Measurements from ENCODE around the gene TNFSF13B. TPM values are rescaled to one million over a fixed set of nuclear protein-coding genes. Genes with fewer than 3 reads are reported as not detected.
"Not testable (repeated sequence)": the region's sequence is repeated elsewhere in the genome, so short reads cannot be mapped to it uniquely, and the experiment has no call there.

The TNFSF13B gene
- total RNA-seq, 2 experiments from 2014 or later = 3.1 to 5.2 TPM

- no peak for DNase-seq
- no peak for ATAC-seq
- no peaks in the 10 kb centered on the region for H3K27me3 Mint-ChIP-seq (ENCODE audit: low read depth)
- no peak overlapping the region for H3K4me3 Mint-ChIP-seq
- H3K4me1 Mint-ChIP-seq (ENCODE audit: low read depth) = peaks cover 40% of the 10 kb centered on the region
- peaks cover 7% of the 10 kb centered on the region for H3K36me3 Mint-ChIP-seq (ENCODE audit: low read depth)
- H3K9me3 Mint-ChIP-seq (ENCODE audit: insufficient read depth) = no peaks in the 10 kb centered on the region
- ChIA-PET CTCF (no interaction called here), POLR2A (no interaction called here)
- H3K27ac Mint-ChIP-seq = no peak overlapping the region
These were observed 2.2 kb upstream of the TNFSF13B start for GRCh38 chr13:108267347-108267746.

DNA sequence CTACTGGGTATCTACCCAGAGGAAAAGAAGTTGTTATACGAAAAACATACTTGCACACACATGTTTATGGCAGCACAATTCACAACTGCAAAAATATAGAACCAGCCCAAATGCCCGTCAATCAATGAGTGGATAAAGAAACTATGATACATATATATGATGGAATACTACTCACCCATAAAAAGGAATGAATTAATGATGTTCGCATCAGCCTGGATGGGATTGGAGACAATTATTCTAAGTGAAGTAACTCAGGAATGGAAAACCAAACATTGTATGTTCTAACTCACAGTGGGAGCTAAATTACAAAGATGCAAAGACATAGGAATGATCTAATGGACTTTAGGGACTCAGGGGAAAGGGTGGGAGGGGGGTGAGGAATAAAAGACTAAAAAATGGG, 1.7 kb upstream of the TNFSF13B start:
- ATAC-seq; POLR2A ChIA-PET; DNase-seq; H3K27ac Mint-ChIP-seq; H3K27me3 Mint-ChIP-seq (ENCODE audit: low read depth); H3K36me3 Mint-ChIP-seq (ENCODE audit: low read depth); H3K4me3 Mint-ChIP-seq; H3K9me3 Mint-ChIP-seq (ENCODE audit: insufficient read depth): not testable (repeated sequence)
- peaks cover 41% of the 10 kb centered on the region for H3K4me1 Mint-ChIP-seq (ENCODE audit: low read depth)
- CTCF ChIA-PET = interaction anchor here (1.3 kb wide), 1 partner anchor 88 kb away, joined by 3 read pairs; no protein-coding TSS in a partner anchor

DNA sequence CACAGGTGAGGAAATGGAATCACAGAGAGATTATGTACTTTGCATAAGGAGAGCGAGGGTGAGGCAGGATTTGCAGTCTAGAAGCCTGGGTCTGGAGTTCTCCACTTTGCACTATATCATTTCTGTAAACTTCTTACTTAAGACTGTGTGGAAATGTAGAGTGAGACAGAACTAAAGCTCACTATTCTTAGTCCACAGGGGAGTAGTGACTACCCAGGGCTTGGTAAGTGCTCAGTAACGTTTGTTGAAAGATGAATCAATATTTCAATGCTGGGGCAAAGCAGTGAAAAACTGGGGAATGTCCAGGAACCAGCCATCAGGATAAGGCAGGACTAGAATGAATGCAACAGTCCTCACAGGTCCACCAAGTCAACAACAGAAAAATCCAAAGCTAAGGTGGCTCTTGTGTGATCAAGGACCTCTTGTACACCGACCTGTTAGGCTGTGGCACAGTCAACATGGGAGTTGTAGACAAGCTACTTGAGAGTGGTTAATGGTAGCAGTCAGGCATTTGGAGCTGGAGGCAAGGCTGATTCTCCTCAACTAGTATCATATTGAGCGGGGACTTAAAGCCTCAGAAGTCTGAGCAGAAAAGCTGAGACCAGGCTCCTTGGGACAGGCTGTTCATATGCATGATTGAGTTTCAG, 929 bp upstream of the TNFSF13B start:
- DNase-seq (no peak), ATAC-seq (no peak)
- H3K4me3 Mint-ChIP-seq = no peak overlapping the region
- CTCF ChIA-PET = interaction anchor here (0.7 to 1.8 kb wide), 5 partner anchors 12 to 89 kb away, joined by 3 to 6 read pairs (median 5); partner anchors contain the start of gene LIG4
- H3K27ac Mint-ChIP-seq = peak overlapping the region; percentile 43
- H3K27me3 Mint-ChIP-seq (ENCODE audit: low read depth) = no peaks in the 10 kb centered on the region
- H3K4me1 Mint-ChIP-seq (ENCODE audit: low read depth) = peaks cover 41% of the 10 kb centered on the region
- H3K9me3 Mint-ChIP-seq (ENCODE audit: insufficient read depth) = no peaks in the 10 kb centered on the region
- peaks cover 10% of the 10 kb centered on the region for H3K36me3 Mint-ChIP-seq (ENCODE audit: low read depth)
- POLR2A ChIA-PET = interaction anchor here (0.7 to 1.9 kb wide), 4 partner anchors 47 to 1701 kb away, joined by 3 to 9 read pairs (median 4); partner anchors contain the start of genes ABHD13 and LIG4

DNA sequence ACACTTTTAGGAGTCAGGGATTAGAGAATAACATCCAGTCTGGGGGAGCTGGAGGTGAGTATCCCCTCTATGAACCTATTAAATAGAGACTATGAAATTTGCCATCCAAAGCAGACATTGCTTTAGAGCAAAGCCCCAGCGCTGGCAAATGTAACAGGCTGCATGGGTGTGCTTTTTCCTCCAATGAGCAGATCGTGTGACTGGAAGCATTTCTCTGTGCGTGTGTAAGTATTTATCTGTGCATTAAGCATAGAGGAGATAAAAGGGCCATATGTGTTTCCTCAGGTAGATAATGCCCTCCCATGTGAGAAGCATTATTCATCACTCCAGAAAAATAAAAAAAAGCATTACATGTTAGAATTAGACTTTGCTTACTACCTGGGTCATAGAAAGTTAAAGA, 924 bp downstream of the TNFSF13B start:
- DNase-seq (no peak), ATAC-seq (peak; percentile 37)
- Mint-ChIP-seq H3K36me3 (ENCODE audit: low read depth) (peaks cover 13% of the 10 kb centered on the region), H3K27ac (peak overlapping the region; percentile 86), H3K27me3 (ENCODE audit: low read depth) (no peaks in the 10 kb centered on the region), H3K4me3 (peak overlapping the region; percentile 83), H3K4me1 (ENCODE audit: low read depth) (peaks cover 41% of the 10 kb centered on the region), H3K9me3 (ENCODE audit: insufficient read depth) (no peaks in the 10 kb centered on the region)
- ChIA-PET CTCF (interaction anchor here (0.8 to 1.5 kb wide), 5 partner anchors 10 to 56 kb away, joined by 3 to 5 read pairs (median 3); no protein-coding TSS in a partner anchor), POLR2A (interaction anchor here (0.7 to 1.9 kb wide), 3 partner anchors 36 to 54 kb away, joined by 3 to 9 read pairs (median 4); partner anchors contain the start of gene ABHD13)

DNA sequence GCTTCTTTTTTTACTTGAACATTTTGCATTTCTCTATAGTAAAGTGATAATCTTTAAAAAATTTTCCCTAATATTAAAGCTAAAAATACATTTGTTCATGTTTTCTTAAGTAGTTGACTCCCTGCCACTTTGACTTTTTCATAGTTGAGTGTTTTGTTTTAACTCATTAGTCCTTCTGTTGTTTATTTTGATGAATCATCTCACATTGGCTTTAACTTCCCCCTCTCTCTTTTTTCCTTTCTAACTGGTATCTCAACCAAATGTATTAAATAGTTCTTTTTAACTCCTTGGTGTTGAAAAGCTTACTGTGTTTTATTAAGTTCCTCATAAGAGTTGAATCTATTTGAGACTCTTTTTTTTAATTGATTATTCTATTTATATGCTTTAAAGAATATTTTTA, 2.8 kb downstream of the TNFSF13B start:
- DNase-seq (no peak), ATAC-seq (no peak)
- Mint-ChIP-seq H3K4me3 (no peak overlapping the region), H3K36me3 (ENCODE audit: low read depth) (peaks cover 9% of the 10 kb centered on the region), H3K4me1 (ENCODE audit: low read depth) (peaks cover 26% of the 10 kb centered on the region), H3K9me3 (ENCODE audit: insufficient read depth) (no peaks in the 10 kb centered on the region), H3K27ac (no peak overlapping the region), H3K27me3 (ENCODE audit: low read depth) (no peaks in the 10 kb centered on the region)
- ChIA-PET POLR2A (no interaction called here), CTCF (interaction anchor here (0.8 kb wide), 1 partner anchor 59 kb away, joined by 3 read pairs; no protein-coding TSS in a partner anchor)

DNA sequence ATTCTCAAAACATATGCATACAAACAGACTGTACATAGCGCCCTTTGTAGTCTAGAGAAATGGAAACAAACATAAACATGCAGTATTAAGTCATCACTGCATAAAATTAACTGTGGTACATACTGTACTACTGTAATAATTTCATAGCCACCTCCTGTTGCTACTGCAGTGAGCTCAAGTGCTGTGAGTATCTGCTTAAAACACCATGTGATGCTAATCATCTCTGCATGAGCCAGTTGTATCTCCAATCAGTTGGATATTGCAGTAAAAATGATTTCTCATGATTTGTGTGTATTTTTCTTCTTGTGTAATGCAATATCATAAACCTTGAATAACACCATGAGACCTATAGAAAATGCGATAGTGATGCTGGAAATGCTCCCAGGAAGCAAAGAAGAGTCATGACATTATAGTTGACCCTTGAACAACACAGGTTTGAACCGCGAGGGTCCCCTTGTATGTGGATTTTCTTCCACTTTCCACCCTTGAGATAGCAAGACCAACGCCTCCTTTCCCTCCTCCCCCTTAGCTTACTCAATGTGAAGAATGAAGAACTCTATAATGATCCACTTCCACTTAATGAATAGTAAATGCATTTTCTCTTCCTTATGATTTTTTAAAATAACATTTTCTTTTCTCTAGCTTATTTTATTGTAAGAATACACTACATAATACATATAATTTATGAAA, 4.1 kb downstream of the TNFSF13B start:
- peaks cover 8% of the 10 kb centered on the region for H3K36me3 Mint-ChIP-seq (ENCODE audit: low read depth)
- H3K4me3 Mint-ChIP-seq = no peak overlapping the region
- H3K9me3 Mint-ChIP-seq (ENCODE audit: insufficient read depth) = no peaks in the 10 kb centered on the region
- no peaks in the 10 kb centered on the region for H3K27me3 Mint-ChIP-seq (ENCODE audit: low read depth)
- ChIA-PET CTCF (no interaction called here), POLR2A (no interaction called here)
- no peak overlapping the region for H3K27ac Mint-ChIP-seq
- ATAC-seq (no peak), DNase-seq (no peak)
- peaks cover 26% of the 10 kb centered on the region for H3K4me1 Mint-ChIP-seq (ENCODE audit: low read depth)

DNA sequence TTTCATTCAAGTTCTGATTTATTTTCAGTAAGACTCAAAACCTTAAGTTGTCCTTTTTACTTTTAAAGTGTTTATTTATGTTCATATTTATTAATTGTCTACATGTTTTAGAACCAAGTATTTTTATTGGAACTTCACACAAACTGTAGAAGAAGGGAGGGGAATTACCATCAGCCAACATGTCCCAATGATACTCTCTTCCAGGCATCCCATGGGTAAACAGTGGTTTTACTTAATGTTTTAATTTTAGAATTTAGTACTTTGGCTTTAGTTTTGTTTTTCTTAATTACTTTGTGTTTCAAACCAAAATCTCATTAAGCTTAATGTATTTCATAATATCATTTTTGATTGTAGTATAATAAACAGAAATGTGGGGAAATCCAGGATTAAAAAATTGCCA, 5.2 kb downstream of the TNFSF13B start:
- CTCF ChIA-PET = no interaction called here
- peaks cover 17% of the 10 kb centered on the region for H3K4me1 Mint-ChIP-seq (ENCODE audit: low read depth)
- POLR2A ChIA-PET = no interaction called here
- DNase-seq (no peak), ATAC-seq (no peak)
- no peak overlapping the region for H3K27ac Mint-ChIP-seq
- H3K36me3 Mint-ChIP-seq (ENCODE audit: low read depth) = peaks cover 8% of the 10 kb centered on the region
- H3K9me3 Mint-ChIP-seq (ENCODE audit: insufficient read depth) = no peaks in the 10 kb centered on the region
- H3K27me3 Mint-ChIP-seq (ENCODE audit: low read depth) = no peaks in the 10 kb centered on the region
- no peak overlapping the region for H3K4me3 Mint-ChIP-seq

GRCh38 chr13:108276060-108276459, 6.5 kb downstream of the TNFSF13B start:
- peaks cover 5% of the 10 kb centered on the region for H3K4me1 Mint-ChIP-seq (ENCODE audit: low read depth)
- ChIA-PET CTCF (no interaction called here), POLR2A (interaction anchor here (0.5 kb wide), 1 partner anchor 397 kb away, joined by 3 read pairs; no protein-coding TSS in a partner anchor)
- H3K4me3 Mint-ChIP-seq = no peak overlapping the region
- no peaks in the 10 kb centered on the region for H3K9me3 Mint-ChIP-seq (ENCODE audit: insufficient read depth)
- ATAC-seq = no peak
- no peaks in the 10 kb centered on the region for H3K27me3 Mint-ChIP-seq (ENCODE audit: low read depth)
- H3K36me3 Mint-ChIP-seq (ENCODE audit: low read depth) = peaks cover 8% of the 10 kb centered on the region
- no peak overlapping the region for H3K27ac Mint-ChIP-seq
- no peak for DNase-seq

GRCh38 chr13:108278466-108278865, 8.9 kb downstream of the TNFSF13B start:
- peaks cover 3% of the 10 kb centered on the region for H3K4me1 Mint-ChIP-seq (ENCODE audit: low read depth)
- ChIA-PET POLR2A (no interaction called here), CTCF (no interaction called here)

GRCh38 chr13:108281901-108282300, 12.4 kb downstream of the TNFSF13B start:
- ATAC-seq (no peak), DNase-seq (no peak)
- POLR2A ChIA-PET = no interaction called here
- no peaks in the 10 kb centered on the region for H3K27me3 Mint-ChIP-seq (ENCODE audit: low read depth)
- CTCF ChIA-PET = no interaction called here
- peaks cover 2% of the 10 kb centered on the region for H3K36me3 Mint-ChIP-seq (ENCODE audit: low read depth)
- H3K27ac Mint-ChIP-seq = no peak overlapping the region
- peaks cover 3% of the 10 kb centered on the region for H3K4me1 Mint-ChIP-seq (ENCODE audit: low read depth)
- no peaks in the 10 kb centered on the region for H3K9me3 Mint-ChIP-seq (ENCODE audit: insufficient read depth)
- no peak overlapping the region for H3K4me3 Mint-ChIP-seq

More at GRCh38 chr13:108278466-108278865, 8.9 kb downstream of the TNFSF13B start:
- ATAC-seq (no peak), DNase-seq (no peak)
- Mint-ChIP-seq H3K4me3 (no peak overlapping the region), H3K27me3 (ENCODE audit: low read depth) (no peaks in the 10 kb centered on the region), H3K27ac (no peak overlapping the region), H3K36me3 (ENCODE audit: low read depth) (peaks cover 6% of the 10 kb centered on the region), H3K9me3 (ENCODE audit: insufficient read depth) (no peaks in the 10 kb centered on the region)

DNA sequence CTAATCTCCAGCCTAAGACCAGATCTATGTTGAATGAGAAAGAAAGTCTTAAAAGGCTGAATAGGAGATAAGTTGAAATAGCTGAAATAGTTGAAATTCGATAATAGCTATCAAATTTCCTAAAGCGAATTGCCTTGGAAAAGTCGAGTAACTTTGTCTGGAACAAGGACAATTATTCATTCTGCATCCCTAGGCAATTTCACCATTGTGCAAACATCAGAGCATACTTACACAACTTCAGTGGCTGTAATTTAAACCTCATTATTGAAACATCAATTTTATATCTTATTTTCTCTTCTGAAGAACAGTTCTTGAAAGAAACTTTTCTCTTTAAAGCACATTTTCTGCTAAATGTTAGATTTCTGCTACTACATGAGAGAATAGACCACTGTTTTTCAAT, 13.6 kb downstream of the TNFSF13B start:
- H3K4me1 Mint-ChIP-seq (ENCODE audit: low read depth) = peaks cover 1% of the 10 kb centered on the region
- H3K27me3 Mint-ChIP-seq (ENCODE audit: low read depth) = no peaks in the 10 kb centered on the region
- ChIA-PET CTCF (no interaction called here), POLR2A (no interaction called here)
- H3K9me3 Mint-ChIP-seq (ENCODE audit: insufficient read depth) = no peaks in the 10 kb centered on the region
- H3K36me3 Mint-ChIP-seq (ENCODE audit: low read depth) = peaks cover under 1% of the 10 kb centered on the region
- no peak overlapping the region for H3K27ac Mint-ChIP-seq
- ATAC-seq (no peak), DNase-seq (no peak)
- no peak overlapping the region for H3K4me3 Mint-ChIP-seq

DNA sequence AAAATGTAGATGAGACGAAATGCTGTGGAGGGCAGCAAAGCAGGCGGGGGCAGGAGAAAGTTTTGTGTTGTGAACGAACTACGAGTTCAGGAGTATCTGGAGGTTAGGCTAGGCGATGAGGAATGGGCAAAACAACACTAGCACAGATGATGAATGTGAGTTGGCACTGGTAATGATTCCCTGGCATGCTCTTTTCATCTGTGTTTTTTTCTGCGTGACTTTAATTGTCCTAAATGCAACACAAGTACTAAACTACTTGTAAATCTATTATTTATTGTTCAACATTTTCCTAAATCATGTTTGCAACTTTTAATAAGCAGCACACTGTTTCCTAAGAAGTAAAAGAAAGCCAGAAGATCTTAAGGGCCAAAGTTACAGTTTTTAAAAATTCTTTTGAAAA, 19.2 kb downstream of the TNFSF13B start:
- DNase-seq = no peak
- Mint-ChIP-seq H3K4me1 (ENCODE audit: low read depth) (peaks cover 4% of the 10 kb centered on the region), H3K36me3 (ENCODE audit: low read depth) (no peaks in the 10 kb centered on the region), H3K27me3 (ENCODE audit: low read depth) (no peaks in the 10 kb centered on the region), H3K4me3 (no peak overlapping the region), H3K9me3 (ENCODE audit: insufficient read depth) (no peaks in the 10 kb centered on the region), H3K27ac (no peak overlapping the region)
- ATAC-seq = no peak
- ChIA-PET CTCF (no interaction called here), POLR2A (no interaction called here)
